Measurements from ENCODE around the gene RELN. TPM values are rescaled to one million over a fixed set of nuclear protein-coding genes. Genes with fewer than 3 reads are reported as not detected.

RELN gene
- total and polyA plus RNA-seq, 2 experiments from 2014 or later, result 3.9 to 22.0 TPM

- Histone ChIP-seq H4K20me1 (ENCODE audit: insufficient read depth, poor library complexity, severe bottlenecking) (no peaks in the 10 kb centered on the region), H3K27me3 (no peaks in the 10 kb centered on the region), H3K9me2 (replicated peaks; ENCODE audit: insufficient read depth) (no peaks in the 10 kb centered on the region), H2AFZ (no peak overlapping the region), H3K79me2 (no peaks in the 10 kb centered on the region), H3K4me3 (no peak overlapping the region), H3K4me2 (no peak overlapping the region), H3K9me3 (ENCODE audit: low read depth) (no peaks in the 10 kb centered on the region), H3K4me1 (ENCODE audit: insufficient read depth) (no peaks in the 10 kb centered on the region), H3K36me3 (replicated peaks; ENCODE audit: insufficient read depth, low read depth) (no peaks in the 10 kb centered on the region), H3K27ac (no peak overlapping the region)
- no peak for DNase-seq (ENCODE audit: low spot score)
- no peak for TF ChIP-seq EZH2phosphoT487 (IDR thresholded peaks at IDR 0.05; ENCODE audit: low read depth, severe bottlenecking, unreplicated experiment)
- no peak for TF ChIP-seq EZH2 (IDR thresholded peaks at IDR 0.05; ENCODE audit: borderline replicate concordance)
- no peak for TF ChIP-seq CTCF (IDR thresholded peaks at IDR 0.05; ENCODE audit: poor library complexity)
- 80% methylated on average over 4 of the region's 4 CpGs for WGBS (ENCODE audit: low lambda C conversion rate, missing lambda C conversion rate)
These were observed 293.9 kb downstream of the RELN start for GRCh38 chr7:103695521-103695920.

GRCh38 chr7:103694304-103694703 lies 295.2 kb downstream of the RELN start:
- Histone ChIP-seq H3K36me3 (replicated peaks; ENCODE audit: insufficient read depth, low read depth) (no peaks in the 10 kb centered on the region), H3K9me2 (replicated peaks; ENCODE audit: insufficient read depth) (no peaks in the 10 kb centered on the region), H3K79me2 (no peaks in the 10 kb centered on the region), H3K27ac (no peak overlapping the region), H3K4me2 (no peak overlapping the region), H3K4me3 (no peak overlapping the region), H2AFZ (no peak overlapping the region), H3K27me3 (no peaks in the 10 kb centered on the region), H3K4me1 (ENCODE audit: insufficient read depth) (peaks cover 5% of the 10 kb centered on the region), H4K20me1 (ENCODE audit: insufficient read depth, poor library complexity, severe bottlenecking) (no peaks in the 10 kb centered on the region), H3K9me3 (ENCODE audit: low read depth) (no peaks in the 10 kb centered on the region)
- TF ChIP-seq EZH2 (IDR thresholded peaks at IDR 0.05; ENCODE audit: borderline replicate concordance) (no peak), EZH2phosphoT487 (IDR thresholded peaks at IDR 0.05; ENCODE audit: low read depth, severe bottlenecking, unreplicated experiment) (no peak)
- DNase-seq (ENCODE audit: low spot score), result no peak
- 92% methylated on average over 4 of the region's 4 CpGs for WGBS (ENCODE audit: low lambda C conversion rate, missing lambda C conversion rate)

- H3K79me2 ChIP-seq, result no peaks in the 10 kb centered on the region
- H2AFZ ChIP-seq, result no peak overlapping the region
- no peaks in the 10 kb centered on the region for H3K27me3 ChIP-seq
- H4K20me1 ChIP-seq (ENCODE audit: insufficient read depth, poor library complexity, severe bottlenecking), result no peaks in the 10 kb centered on the region
- no peaks in the 10 kb centered on the region for H3K9me2 ChIP-seq (replicated peaks; ENCODE audit: insufficient read depth)
- 76% methylated on average over 4 of the region's 4 CpGs for WGBS (ENCODE audit: low lambda C conversion rate, missing lambda C conversion rate)
- no peak for DNase-seq (ENCODE audit: low spot score)
- peak overlapping the region; percentile 72 for H3K27ac ChIP-seq
- no peaks in the 10 kb centered on the region for H3K9me3 ChIP-seq (ENCODE audit: low read depth)
- no peak for TF ChIP-seq EZH2 (IDR thresholded peaks at IDR 0.05; ENCODE audit: borderline replicate concordance)
- TF ChIP-seq EZH2phosphoT487 (IDR thresholded peaks at IDR 0.05; ENCODE audit: low read depth, severe bottlenecking, unreplicated experiment), result no peak
- TF ChIP-seq CTCF (IDR thresholded peaks at IDR 0.05; ENCODE audit: poor library complexity), result no peak
- H3K4me3 ChIP-seq, result no peak overlapping the region
- H3K4me2 ChIP-seq, result peak overlapping the region; percentile 41
- H3K36me3 ChIP-seq (replicated peaks; ENCODE audit: insufficient read depth, low read depth), result no peaks in the 10 kb centered on the region
- H3K4me1 ChIP-seq (ENCODE audit: insufficient read depth), result peaks cover 8% of the 10 kb centered on the region
These were observed 298.2 kb downstream of the RELN start for GRCh38 chr7:103691291-103691690.

GRCh38 chr7:103690242-103690974 lies 299.1 kb downstream of the RELN start:
- whole genome bisulfite sequencing (ENCODE audit: low lambda C conversion rate, missing lambda C conversion rate), result 61% methylated on average over 6 of the region's 6 CpGs
- peak; percentile 31 for DNase-seq (ENCODE audit: low spot score)
- no peaks in the 10 kb centered on the region for H3K36me3 ChIP-seq (replicated peaks; ENCODE audit: insufficient read depth, low read depth)
- no peaks in the 10 kb centered on the region for H3K79me2 ChIP-seq
- H3K4me3 ChIP-seq, result no peak overlapping the region
- H2AFZ ChIP-seq, result no peak overlapping the region
- no peak for TF ChIP-seq CTCF (IDR thresholded peaks at IDR 0.05; ENCODE audit: poor library complexity)
- TF ChIP-seq EZH2 (IDR thresholded peaks at IDR 0.05; ENCODE audit: borderline replicate concordance), result no peak
- no peak for TF ChIP-seq EZH2phosphoT487 (IDR thresholded peaks at IDR 0.05; ENCODE audit: low read depth, severe bottlenecking, unreplicated experiment)
- H3K9me2 ChIP-seq (replicated peaks; ENCODE audit: insufficient read depth), result no peaks in the 10 kb centered on the region
- no peaks in the 10 kb centered on the region for H4K20me1 ChIP-seq (ENCODE audit: insufficient read depth, poor library complexity, severe bottlenecking)
- peak overlapping the region; percentile 41 for H3K4me2 ChIP-seq
- H3K4me1 ChIP-seq (ENCODE audit: insufficient read depth), result peaks cover 8% of the 10 kb centered on the region
- peak overlapping the region; percentile 72 for H3K27ac ChIP-seq
- H3K9me3 ChIP-seq (ENCODE audit: low read depth), result no peaks in the 10 kb centered on the region
- H3K27me3 ChIP-seq, result no peaks in the 10 kb centered on the region

Data from hepatocyte (in vitro differentiated cells).